ENCODE measurements around the gene TNFRSF9.

TNFRSF9 gene

GRCh38 chr1:7912743-7913557 is 27.7 kb downstream of the TNFRSF9 start:
- H3K4me1 ChIP-seq = no peaks in the 10 kb centered on the region
- H3K36me3 ChIP-seq = no peaks in the 10 kb centered on the region
- H3K9me3 ChIP-seq = no peaks in the 10 kb centered on the region
- intact Hi-C loops (cut with DNase I; ENCODE audit: low total_unique reads) = no loop called here
- H3K27me3 ChIP-seq = peaks cover 0 to 4% of the 10 kb centered on the region in 2 donors
- no peak overlapping the region for H3K4me3 ChIP-seq
- TF ChIP-seq CTCF (IDR thresholded peaks at IDR 0.05) = no peak
- no peak overlapping the region for H3K27ac ChIP-seq
- DNase-seq = no peak

GRCh38 chr1:7912145-7912544 is 28.5 kb downstream of the TNFRSF9 start:
- no peaks in the 10 kb centered on the region for H3K4me1 ChIP-seq
- no peaks in the 10 kb centered on the region for H3K36me3 ChIP-seq
- TF ChIP-seq CTCF (IDR thresholded peaks at IDR 0.05) = no peak
- no peaks in the 10 kb centered on the region for H3K9me3 ChIP-seq
- DNase-seq = no peak
- intact Hi-C loops (cut with DNase I; ENCODE audit: low total_unique reads) = no loop called here
- H3K4me3 ChIP-seq = no peak overlapping the region
- no peak overlapping the region for H3K27ac ChIP-seq
- peaks cover 0 to 4% of the 10 kb centered on the region in 2 donors for H3K27me3 ChIP-seq

GRCh38 chr1:7905262-7905661 is 35.4 kb downstream of the TNFRSF9 start:
- H3K4me1 ChIP-seq = peaks cover 0 to 5% (median 2%) of the 10 kb centered on the region in 4 donors
- no peaks in the 10 kb centered on the region for H3K9me3 ChIP-seq
- no peaks in the 10 kb centered on the region for H3K36me3 ChIP-seq
- no peak for DNase-seq
- H3K27me3 ChIP-seq = no peaks in the 10 kb centered on the region
- H3K4me3 ChIP-seq = no peak overlapping the region
- no peak for TF ChIP-seq CTCF (IDR thresholded peaks at IDR 0.05)
- intact Hi-C loops (cut with DNase I; ENCODE audit: low total_unique reads) = loop anchor here (10.0 kb wide), 2 partner anchors 100 to 240 kb away; no protein-coding TSS in a partner anchor
- H3K27ac ChIP-seq = no peak overlapping the region

GRCh38 chr1:7902478-7903085 is 38.1 kb downstream of the TNFRSF9 start:
- Histone ChIP-seq H3K36me3 (no peaks in the 10 kb centered on the region), H3K27me3 (no peaks in the 10 kb centered on the region), H3K27ac (no peak overlapping the region), H3K9me3 (no peaks in the 10 kb centered on the region), H3K4me1 (peaks cover 0 to 5% (median 2%) of the 10 kb centered on the region in 4 donors), H3K4me3 (peak overlapping the region; percentile 3 to 45)
- intact Hi-C loops (cut with DNase I; ENCODE audit: low total_unique reads) = loop anchor here (10.0 kb wide), 2 partner anchors 98 to 238 kb away; no protein-coding TSS in a partner anchor
- peak; percentile 72 to 78 for TF ChIP-seq CTCF (IDR thresholded peaks at IDR 0.05)
- peak; percentile 38 to 73 for DNase-seq

- Histone ChIP-seq H3K27ac (no peak overlapping the region), H3K4me1 (peaks cover 0 to 5% (median 2%) of the 10 kb centered on the region in 4 donors), H3K9me3 (no peaks in the 10 kb centered on the region), H3K36me3 (no peaks in the 10 kb centered on the region), H3K4me3 (no peak overlapping the region), H3K27me3 (no peaks in the 10 kb centered on the region)
- DNase-seq = no peak
- intact Hi-C loops (cut with DNase I; ENCODE audit: low total_unique reads) = loop anchor here (10.0 kb wide), 2 partner anchors 95 to 235 kb away; no protein-coding TSS in a partner anchor
- no peak for TF ChIP-seq CTCF (IDR thresholded peaks at IDR 0.05)
These were observed 40.9 kb downstream of the TNFRSF9 start for GRCh38 chr1:7899741-7900140.
